Activated CD8-positive, alpha-beta T cell treated with anti-CD3 and anti-CD28 coated beads, Interleukin-2, amount 10 ng/mL, durations not matched to agents 7 days and 5 days (primary cell): ENCODE data around the gene HNRNPAB. TPM values are rescaled to one million over a fixed set of nuclear protein-coding genes. Genes with fewer than 3 reads are reported as not detected.
A peak's percentile ranks its signal among the peaks of the same experiment; 100 is the strongest.
"Not testable (repeated sequence)": the region's sequence is repeated elsewhere in the genome, so short reads cannot be mapped to it uniquely, and the experiment has no call there.

Experiments
- ATAC-seq: fragments of 150-1000 bp; cut with Tn5 transposase; one replicate; pipeline ENCODE4 v1.10.0; 2021; ENCODE audit warnings: moderate library complexity
- CTCF ChIA-PET: fragments of 350-600 bp; sonication (Branson Sonifier 250); formaldehyde crosslinking; loops from one replicate; lab custom pipeline; 2021; ENCODE audit warnings: antibody characterized with exemption; lab: Charles Lee
- POLR2A ChIA-PET: fragments of 350-600 bp; sonication (Branson Sonifier 250); formaldehyde crosslinking; loops from one replicate; lab custom pipeline; 2021; ENCODE audit warnings: antibody characterized with exemption; lab: Charles Lee
- DNase-seq: peaks from one replicate; pipeline ENCODE4 v3.0.0-alpha.2; 2020
- H3K27ac Mint-ChIP-seq: one replicate; pipeline ENCODE4 v1.8.0; 2021; ENCODE audit warnings: mild to moderate bottlenecking, mixed read lengths
- H3K27me3 Mint-ChIP-seq: one replicate; pipeline ENCODE4 v1.8.0; 2021; ENCODE audit warnings: low read depth, mixed read lengths
- H3K36me3 Mint-ChIP-seq: one replicate; pipeline ENCODE4 v1.8.0; 2021; ENCODE audit warnings: low read depth, mixed read lengths
- H3K4me1 Mint-ChIP-seq: one replicate; pipeline ENCODE4 v1.8.0; 2021; ENCODE audit warnings: low read depth, mixed read lengths
- H3K4me3 Mint-ChIP-seq: one replicate; pipeline ENCODE4 v1.8.0; 2021; ENCODE audit warnings: mild to moderate bottlenecking, mixed read lengths
- H3K9me3 Mint-ChIP-seq: one replicate; pipeline ENCODE4 v1.8.0; 2022; ENCODE audit warnings: mixed read lengths; ENCODE audit not compliant: insufficient read depth
- total RNA-seq, 2 experiments: library from RNA; stranded (reverse); gene quantifications; one replicate each; pipeline ENCODE4 v1.2.3, GENCODE V29; 2021

Gene HNRNPAB
- total RNA-seq, 2 experiments from 2014 or later = 335 to 336 TPM

GRCh38 chr5:178182158-178182876 lies 22.0 kb upstream of the HNRNPAB start:
- peak overlapping the region; percentile 68 for H3K27ac Mint-ChIP-seq
- peaks cover 9% of the 10 kb centered on the region for H3K4me1 Mint-ChIP-seq
- POLR2A ChIA-PET = interaction anchor here (1.7 kb wide), 1 partner anchor 22 kb away, joined by 5 read pairs; the partner anchor contains the start of gene HNRNPAB
- H3K27me3 Mint-ChIP-seq = no peaks in the 10 kb centered on the region
- H3K36me3 Mint-ChIP-seq = no peaks in the 10 kb centered on the region
- no peak overlapping the region for H3K4me3 Mint-ChIP-seq
- CTCF ChIA-PET = interaction anchor here (1.4 to 3.4 kb wide), 2 partner anchors 36 to 107 kb away, joined by 3 to 12 read pairs; no protein-coding TSS in a partner anchor
- peak; percentile 39 for ATAC-seq
- no peaks in the 10 kb centered on the region for H3K9me3 Mint-ChIP-seq
- no peak for DNase-seq

GRCh38 chr5:178186427-178186826 lies 17.9 kb upstream of the HNRNPAB start:
- no peak for DNase-seq
- POLR2A ChIA-PET = interaction anchor here (1.0 kb wide), 1 partner anchor 18 kb away, joined by 4 read pairs; the partner anchor contains the start of gene HNRNPAB

GRCh38 chr5:178187014-178187413 lies 17.3 kb upstream of the HNRNPAB start, which contains the start of gene GMCL2:
TSS of gene GMCL2 (minus strand) at chr5:178187371. CDS start at chr5:178187299, 72 bp downstream.
- Mint-ChIP-seq H3K4me3 (no peak within 1 kb of the TSS), H3K36me3 (no peaks in the 10 kb centered on the region), H3K27ac (no peak within 1 kb of the TSS), H3K9me3 (no peaks in the 10 kb centered on the region), H3K4me1 (peaks cover 7% of the 10 kb centered on the region), H3K27me3 (peaks cover 8% of the 10 kb centered on the region)
- POLR2A ChIA-PET = no interaction called here
- DNase-seq (no peak), ATAC-seq (no peak)
- CTCF ChIA-PET = interaction anchor here (1.3 kb wide), 1 partner anchor 111 kb away, joined by 4 read pairs; no protein-coding TSS in a partner anchor

More at GRCh38 chr5:178186427-178186826, 17.9 kb upstream of the HNRNPAB start:
- Mint-ChIP-seq H3K36me3 (no peaks in the 10 kb centered on the region), H3K4me1 (peaks cover 9% of the 10 kb centered on the region), H3K4me3 (no peak overlapping the region), H3K27ac (no peak overlapping the region), H3K27me3 (peaks cover 8% of the 10 kb centered on the region), H3K9me3 (no peaks in the 10 kb centered on the region)
- CTCF ChIA-PET = interaction anchor here (1.3 kb wide), 1 partner anchor 111 kb away, joined by 4 read pairs; no protein-coding TSS in a partner anchor
- no peak for ATAC-seq

GRCh38 chr5:178189433-178189832 lies 14.9 kb upstream of the HNRNPAB start:
- H3K36me3 Mint-ChIP-seq = no peaks in the 10 kb centered on the region
- peaks cover 15% of the 10 kb centered on the region for H3K27me3 Mint-ChIP-seq
- ATAC-seq = no peak
- H3K9me3 Mint-ChIP-seq = peaks cover 3% of the 10 kb centered on the region
- no peak overlapping the region for H3K27ac Mint-ChIP-seq
- no peak for DNase-seq
- ChIA-PET POLR2A (no interaction called here), CTCF (no interaction called here)
- peaks cover 20% of the 10 kb centered on the region for H3K4me1 Mint-ChIP-seq
- no peak overlapping the region for H3K4me3 Mint-ChIP-seq

- Mint-ChIP-seq H3K36me3 (no peaks in the 10 kb centered on the region), H3K4me1 (peaks cover 24% of the 10 kb centered on the region), H3K27me3 (peaks cover 18% of the 10 kb centered on the region), H3K27ac (no peak overlapping the region), H3K4me3 (no peak overlapping the region), H3K9me3 (peaks cover 3% of the 10 kb centered on the region)
- DNase-seq (no peak), ATAC-seq (no peak)
- CTCF ChIA-PET = no interaction called here
- POLR2A ChIA-PET = no interaction called here
Measured at GRCh38 chr5:178191661-178192060, 12.7 kb upstream of the HNRNPAB start.

GRCh38 chr5:178192244-178192643 lies 12.1 kb upstream of the HNRNPAB start:
- Mint-ChIP-seq H3K9me3 (peaks cover 3% of the 10 kb centered on the region), H3K27me3 (peaks cover 18% of the 10 kb centered on the region), H3K4me3 (no peak overlapping the region), H3K27ac (no peak overlapping the region), H3K36me3 (no peaks in the 10 kb centered on the region), H3K4me1 (peaks cover 24% of the 10 kb centered on the region)
- POLR2A ChIA-PET = no interaction called here
- DNase-seq = no peak
- ATAC-seq = no peak
- CTCF ChIA-PET = no interaction called here

GRCh38 chr5:178192787-178193186 lies 11.5 kb upstream of the HNRNPAB start:
- DNase-seq = no peak
- no peak for ATAC-seq
- peaks cover 24% of the 10 kb centered on the region for H3K4me1 Mint-ChIP-seq
- peaks cover 3% of the 10 kb centered on the region for H3K9me3 Mint-ChIP-seq
- ChIA-PET CTCF (no interaction called here), POLR2A (no interaction called here)
- H3K4me3 Mint-ChIP-seq = no peak overlapping the region
- peaks cover 18% of the 10 kb centered on the region for H3K27me3 Mint-ChIP-seq
- no peaks in the 10 kb centered on the region for H3K36me3 Mint-ChIP-seq
- no peak overlapping the region for H3K27ac Mint-ChIP-seq

GRCh38 chr5:178193251-178193809 lies 11.0 kb upstream of the HNRNPAB start:
- H3K4me3 Mint-ChIP-seq = no peak overlapping the region

GRCh38 chr5:178194026-178194425 lies 10.3 kb upstream of the HNRNPAB start:
- ChIA-PET CTCF (no interaction called here), POLR2A (no interaction called here)
- DNase-seq = no peak
- H3K36me3 Mint-ChIP-seq = no peaks in the 10 kb centered on the region
- no peak overlapping the region for H3K4me3 Mint-ChIP-seq
- peaks cover 13% of the 10 kb centered on the region for H3K27me3 Mint-ChIP-seq
- no peak overlapping the region for H3K27ac Mint-ChIP-seq
- ATAC-seq = peak; percentile 79
- peaks cover 24% of the 10 kb centered on the region for H3K4me1 Mint-ChIP-seq
- H3K9me3 Mint-ChIP-seq = peaks cover 3% of the 10 kb centered on the region

More at GRCh38 chr5:178193251-178193809, 11.0 kb upstream of the HNRNPAB start:
- Mint-ChIP-seq H3K27ac (peak overlapping the region; percentile 35), H3K36me3 (no peaks in the 10 kb centered on the region), H3K27me3 (peaks cover 18% of the 10 kb centered on the region), H3K9me3 (peaks cover 3% of the 10 kb centered on the region), H3K4me1 (peaks cover 24% of the 10 kb centered on the region)
- ChIA-PET CTCF (no interaction called here), POLR2A (no interaction called here)
- ATAC-seq (no peak), DNase-seq (no peak)

- POLR2A ChIA-PET = no interaction called here
Measured at GRCh38 chr5:178196281-178196812, 8.0 kb upstream of the HNRNPAB start.

GRCh38 chr5:178196986-178197385 lies 7.3 kb upstream of the HNRNPAB start:
- ChIA-PET POLR2A (no interaction called here), CTCF (no interaction called here)
- ATAC-seq (no peak), DNase-seq (no peak)
- H3K9me3 Mint-ChIP-seq = peaks cover 3% of the 10 kb centered on the region
- peaks cover 10% of the 10 kb centered on the region for H3K27me3 Mint-ChIP-seq
- peaks cover 24% of the 10 kb centered on the region for H3K4me1 Mint-ChIP-seq
- no peak overlapping the region for H3K27ac Mint-ChIP-seq
- H3K36me3 Mint-ChIP-seq = no peaks in the 10 kb centered on the region
- no peak overlapping the region for H3K4me3 Mint-ChIP-seq

More at GRCh38 chr5:178196281-178196812, 8.0 kb upstream of the HNRNPAB start:
- H3K4me3 Mint-ChIP-seq = no peak overlapping the region
- CTCF ChIA-PET = no interaction called here
- peaks cover 3% of the 10 kb centered on the region for H3K9me3 Mint-ChIP-seq
- peaks cover 24% of the 10 kb centered on the region for H3K4me1 Mint-ChIP-seq
- DNase-seq = no peak
- ATAC-seq = no peak
- no peak overlapping the region for H3K27ac Mint-ChIP-seq
- peaks cover 10% of the 10 kb centered on the region for H3K27me3 Mint-ChIP-seq
- no peaks in the 10 kb centered on the region for H3K36me3 Mint-ChIP-seq

GRCh38 chr5:178198151-178198550 lies 6.2 kb upstream of the HNRNPAB start:
- DNase-seq, H3K27ac Mint-ChIP-seq, POLR2A ChIA-PET, H3K36me3 Mint-ChIP-seq, H3K9me3 Mint-ChIP-seq, ATAC-seq, H3K27me3 Mint-ChIP-seq, H3K4me3 Mint-ChIP-seq, CTCF ChIA-PET: not testable (repeated sequence)
- H3K4me1 Mint-ChIP-seq = peaks cover 20% of the 10 kb centered on the region
